ENCODE measurements around the gene BPIFB1.

- no peak for TF ChIP-seq POLR2AphosphoS5 (IDR thresholded peaks at IDR 0.05; ENCODE audit: low read depth, low read length)
- TF ChIP-seq CTCF (IDR thresholded peaks at IDR 0.05): no peak
- TF ChIP-seq SIN3A (IDR thresholded peaks at IDR 0.05; ENCODE audit: borderline replicate concordance, insufficient read depth, low read depth, low read length): no peak
Observed at GRCh38 chr20:33313686-33314314, 30.8 kb downstream of the BPIFB1 start.
